HPDE6-E6E7 (cell line): ENCODE results near the gene SPOCK1.
A peak's percentile ranks its signal among the peaks of the same experiment; 100 is the strongest.
"Not testable (repeated sequence)": the region's sequence is repeated elsewhere in the genome, so short reads cannot be mapped to it uniquely, and the experiment has no call there.

Source experiments
- DNase-seq: peaks from one replicate; pipeline ENCODE4 v3.0.0; 2011; ENCODE audit warnings: missing footprints; ENCODE audit errors: extremely low spot score

The SPOCK1 gene

DNA sequence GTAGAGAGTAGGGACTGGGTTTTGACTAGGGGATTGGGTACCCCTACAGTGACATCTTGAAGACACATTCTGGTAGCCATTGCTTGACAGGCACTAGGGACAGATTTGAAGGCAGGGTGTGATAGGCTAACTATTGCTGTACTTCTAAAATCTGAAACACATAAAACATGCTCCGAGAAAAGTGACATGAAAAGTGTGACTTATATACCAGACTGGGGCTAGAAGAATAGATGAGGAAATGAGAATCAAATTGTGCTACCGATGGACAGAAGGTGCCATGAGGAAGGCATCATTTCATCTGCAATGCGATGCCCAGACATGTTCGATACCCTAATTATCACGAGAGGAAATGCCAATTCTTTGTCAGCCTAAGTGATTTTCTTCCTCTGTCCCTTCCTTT is 475.8 kb downstream of the SPOCK1 start:
- DNase-seq, result no peak

DNA sequence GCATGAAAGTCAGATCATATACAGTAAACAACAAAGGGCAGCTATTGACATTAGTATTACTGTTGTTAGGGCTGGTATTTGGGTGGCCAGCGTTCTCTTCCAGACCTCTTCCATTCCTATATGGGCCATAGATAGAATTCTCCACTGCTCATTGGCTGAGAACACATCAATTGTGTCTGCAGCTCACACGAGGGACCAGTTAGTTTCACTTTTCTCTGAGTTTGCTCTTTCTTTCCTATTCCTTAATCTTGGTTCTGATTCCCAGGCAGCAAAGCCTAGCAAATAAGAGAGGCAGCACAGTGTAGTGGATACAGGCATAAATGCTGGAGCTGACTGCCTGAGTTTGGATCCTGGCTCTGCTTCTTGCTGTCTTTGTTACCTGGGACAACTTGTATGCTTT is 476.4 kb downstream of the SPOCK1 start:
- DNase-seq, result no peak

DNA sequence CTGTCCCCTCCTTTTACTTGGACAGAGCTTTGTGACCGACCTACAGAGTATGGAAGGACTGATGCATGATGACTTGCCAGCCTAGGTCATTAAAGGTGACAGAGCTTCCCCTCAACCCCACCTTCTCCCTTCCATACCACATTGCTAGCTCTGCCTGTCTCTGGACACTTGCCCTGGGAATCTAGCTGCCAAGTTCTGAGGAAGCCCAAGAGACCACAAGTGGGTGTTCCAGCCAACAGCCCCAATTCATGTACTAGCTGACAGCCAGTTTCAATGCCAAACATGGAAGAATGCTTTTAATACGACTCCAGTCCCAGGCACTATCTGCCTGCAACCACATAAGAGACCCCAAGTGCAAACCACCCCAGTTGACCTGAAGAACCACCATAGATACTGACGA is 477.1 kb downstream of the SPOCK1 start:
- DNase-seq, result no peak

DNA sequence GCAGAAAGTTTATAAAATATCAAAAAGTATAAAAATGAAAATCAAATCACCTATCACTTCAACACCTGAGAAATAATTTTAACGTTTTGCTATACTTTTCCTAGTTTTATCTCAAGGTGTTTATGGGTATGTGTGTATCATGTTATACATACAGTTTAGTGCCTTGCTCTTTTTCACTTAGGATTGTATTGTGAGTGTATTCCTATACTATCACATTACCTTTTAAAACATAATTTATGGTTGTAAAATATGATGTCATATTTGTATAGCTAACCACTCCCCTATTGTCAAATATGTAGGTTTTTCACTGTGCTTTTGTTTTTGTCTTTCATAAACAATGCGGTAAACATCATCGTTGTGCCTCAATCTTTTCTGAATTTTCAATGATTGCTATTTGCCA is 479.9 kb downstream of the SPOCK1 start:
- no peak for DNase-seq

DNA sequence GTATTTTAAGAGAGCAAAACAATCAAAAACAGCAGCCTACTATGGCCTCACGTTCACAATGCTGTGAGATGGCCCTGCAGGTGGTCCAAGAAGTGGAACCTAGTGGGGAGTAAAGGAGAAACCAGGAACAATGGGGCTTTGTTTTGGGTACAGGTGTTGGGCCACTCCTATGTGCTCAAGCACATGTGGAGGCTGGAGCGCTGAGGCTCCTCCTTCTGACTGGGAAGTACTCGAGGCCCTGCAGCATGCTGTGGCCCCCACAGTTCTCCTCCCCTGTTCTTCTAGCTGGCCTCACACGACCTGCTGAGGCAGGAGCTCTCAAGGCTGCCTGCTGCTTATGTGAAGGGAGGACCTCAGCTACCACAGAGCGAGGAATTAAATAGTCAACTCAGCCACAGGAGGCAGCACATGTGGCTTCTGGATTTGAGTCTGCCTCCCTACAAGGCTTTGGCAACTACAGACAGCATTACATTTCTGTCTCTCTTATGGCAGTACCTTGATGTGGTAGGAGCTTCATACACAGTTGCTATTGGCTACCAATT is 482.3 kb downstream of the SPOCK1 start:
- DNase-seq, result no peak

DNA sequence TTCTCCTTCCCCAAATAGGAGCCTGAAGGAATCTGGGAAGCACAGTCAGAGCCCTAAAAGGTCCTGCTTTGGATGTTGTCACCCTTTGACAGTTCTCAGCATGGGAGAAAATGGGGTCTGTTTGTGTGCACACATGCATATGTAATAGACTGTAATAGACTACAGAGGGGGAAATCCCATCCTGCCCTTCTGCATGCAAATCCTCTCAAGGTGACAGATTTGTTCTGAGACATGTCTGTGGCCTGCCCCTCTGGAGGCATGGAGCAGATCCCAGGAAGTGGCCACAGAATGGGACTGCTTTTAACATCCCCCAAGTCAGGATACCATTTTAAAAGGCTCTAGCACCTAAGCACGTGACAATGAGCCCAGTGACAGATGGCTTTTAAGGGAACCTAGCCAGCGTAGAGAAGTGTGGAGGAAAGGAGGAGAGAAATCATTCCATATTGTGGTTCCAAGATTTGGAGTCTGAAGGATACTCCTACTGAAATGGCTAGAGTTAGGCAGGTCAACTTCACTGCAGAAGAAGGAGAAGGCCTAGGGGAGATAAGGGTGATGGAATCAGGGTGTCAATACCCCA is 483.5 kb downstream of the SPOCK1 start:
- no peak for DNase-seq

DNA sequence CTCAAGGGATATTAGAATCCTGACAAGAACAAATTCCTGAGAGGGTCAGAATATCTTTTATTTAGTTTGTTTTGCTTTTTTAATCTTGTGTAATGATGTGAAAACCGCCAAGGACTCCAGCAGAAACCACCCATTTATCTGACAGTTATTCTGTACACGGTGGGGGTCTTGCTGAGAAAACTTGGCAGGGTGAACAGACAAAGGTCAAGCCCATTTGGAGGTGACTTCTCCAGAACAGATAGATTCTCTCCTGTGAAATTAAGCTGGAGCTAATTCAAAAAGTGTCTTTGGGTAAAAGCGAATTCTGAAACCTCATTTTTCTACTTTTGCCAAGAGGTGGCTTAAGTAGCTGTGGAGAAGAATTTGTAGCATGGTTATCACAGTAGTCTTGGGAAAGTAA is 484.4 kb downstream of the SPOCK1 start:
- DNase-seq, result no peak

DNA sequence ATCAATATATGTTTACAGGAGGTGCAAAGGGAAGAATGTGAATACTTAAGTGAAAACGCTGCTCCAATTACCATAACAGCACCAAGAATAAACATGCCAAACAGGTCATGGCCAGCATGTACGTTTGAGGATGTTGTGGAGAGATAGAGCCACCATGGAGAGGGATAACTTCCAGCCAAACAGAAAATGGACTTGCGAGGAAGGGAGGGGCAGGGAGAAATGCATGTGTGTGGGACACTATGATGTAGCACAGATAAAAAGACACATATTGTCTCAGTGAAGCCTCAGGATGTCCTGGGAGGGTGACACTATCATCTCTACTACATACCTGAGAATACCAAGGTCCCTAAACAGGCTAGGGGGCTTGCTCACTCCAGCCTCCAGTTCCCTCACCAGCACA is 488.9 kb downstream of the SPOCK1 start:
- DNase-seq, result no peak

DNA sequence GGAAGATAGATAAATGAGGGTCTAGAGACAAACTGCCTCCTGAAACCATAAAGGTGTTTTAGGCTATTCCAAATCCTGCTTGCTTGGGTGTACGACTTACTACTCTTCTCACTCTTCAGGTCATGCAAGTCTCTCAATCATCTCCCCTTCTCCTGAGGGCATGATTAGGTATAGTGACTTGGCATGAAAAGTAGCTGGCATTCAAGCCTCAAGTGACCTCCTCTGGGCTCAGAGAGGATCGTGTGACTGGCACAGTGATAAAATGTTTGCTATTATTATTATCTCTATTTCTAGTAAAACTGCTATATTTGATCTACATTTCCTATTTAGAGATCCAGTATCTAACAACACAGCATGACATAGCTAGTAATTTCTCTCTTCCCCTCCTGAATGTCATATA is 494.8 kb downstream of the SPOCK1 start:
- no peak for DNase-seq

DNA sequence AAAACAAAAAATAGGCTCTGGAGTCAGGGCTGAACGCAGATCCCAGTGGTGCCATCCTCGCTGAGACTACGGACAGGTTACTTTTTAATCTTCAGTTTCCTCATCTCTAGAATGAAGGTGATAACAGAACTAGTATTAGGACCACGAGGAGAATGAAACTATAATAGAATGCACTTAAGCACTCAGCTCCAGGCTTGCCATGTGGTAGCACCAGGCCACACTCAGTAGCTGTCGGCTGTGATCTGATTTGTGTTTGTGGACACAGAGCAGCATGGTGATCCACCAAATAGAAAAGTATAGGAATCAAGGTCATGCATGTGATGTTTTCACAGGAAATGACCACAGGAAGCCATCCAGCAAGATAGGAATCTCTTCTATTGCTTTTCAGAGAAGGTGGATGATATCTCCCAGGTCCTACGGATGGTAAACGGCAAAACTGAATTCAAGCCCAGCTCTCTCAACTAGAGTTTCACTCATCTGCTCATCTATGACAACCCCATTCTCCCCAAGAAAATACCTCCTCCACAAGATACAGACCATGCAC is 498.0 kb downstream of the SPOCK1 start:
- no peak for DNase-seq

DNA sequence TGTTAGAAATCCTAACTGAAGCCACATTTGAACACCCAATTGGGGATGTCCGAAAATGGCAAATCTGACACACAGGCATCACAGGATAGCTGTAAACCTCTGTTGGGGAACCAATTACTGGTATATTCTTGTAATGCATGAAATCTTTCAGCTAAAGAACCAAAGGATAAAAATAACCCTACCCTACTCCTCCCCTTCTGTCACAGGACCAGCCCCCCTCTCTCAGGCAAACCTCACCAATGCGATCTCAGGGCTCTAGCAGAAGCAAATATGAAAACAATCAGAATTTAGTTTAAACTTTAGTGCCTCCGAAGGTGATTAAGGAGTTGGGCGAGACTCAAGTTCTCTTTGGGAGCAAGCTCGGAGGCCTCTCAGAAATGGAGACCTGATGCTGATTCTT is 499.3 kb downstream of the SPOCK1 start:
- no peak for DNase-seq

DNA sequence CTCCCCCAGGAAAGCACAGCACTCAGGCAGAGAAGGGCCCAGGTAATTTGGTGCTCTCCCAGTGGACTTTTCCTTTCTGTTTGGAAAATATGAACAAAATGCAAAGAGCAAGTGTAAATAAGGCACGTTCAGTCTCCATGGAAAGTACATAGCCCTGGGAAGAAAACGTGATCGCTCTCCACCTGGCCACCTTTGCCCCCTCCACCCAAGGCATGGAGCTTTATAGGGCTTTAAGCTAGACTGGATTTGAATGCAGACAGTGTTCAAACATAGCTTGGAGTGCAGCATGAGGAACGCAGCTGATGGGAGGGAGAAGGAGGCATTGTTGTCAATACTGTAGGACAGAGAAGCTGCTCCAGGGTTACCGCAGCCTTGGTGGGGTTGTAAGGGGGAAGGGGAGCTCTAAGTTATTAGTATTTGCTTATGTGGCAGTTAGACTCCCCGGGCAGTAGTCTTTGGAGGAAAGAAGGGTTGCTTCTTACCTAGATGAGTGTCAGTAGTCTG is 500.2 kb downstream of the SPOCK1 start:
- no peak for DNase-seq

DNA sequence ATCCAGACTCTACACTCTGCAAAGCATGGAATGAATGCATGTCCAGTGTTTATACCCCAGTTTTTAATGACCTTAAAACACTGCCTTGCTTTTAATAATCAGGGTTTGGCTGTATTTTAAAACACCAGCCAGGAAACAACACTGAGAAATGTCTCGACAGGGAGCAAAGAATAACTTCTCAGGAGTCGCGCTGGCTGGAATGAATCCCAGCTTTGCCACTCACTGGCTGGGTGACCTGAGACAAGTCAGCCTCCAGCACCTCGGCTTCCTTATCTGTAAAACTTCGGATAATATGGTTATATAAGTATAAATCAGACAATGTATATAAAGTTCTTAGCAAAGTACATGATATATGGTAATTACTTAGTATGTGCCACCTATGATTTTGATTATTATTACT is 505.0 kb downstream of the SPOCK1 start:
- no peak for DNase-seq

DNA sequence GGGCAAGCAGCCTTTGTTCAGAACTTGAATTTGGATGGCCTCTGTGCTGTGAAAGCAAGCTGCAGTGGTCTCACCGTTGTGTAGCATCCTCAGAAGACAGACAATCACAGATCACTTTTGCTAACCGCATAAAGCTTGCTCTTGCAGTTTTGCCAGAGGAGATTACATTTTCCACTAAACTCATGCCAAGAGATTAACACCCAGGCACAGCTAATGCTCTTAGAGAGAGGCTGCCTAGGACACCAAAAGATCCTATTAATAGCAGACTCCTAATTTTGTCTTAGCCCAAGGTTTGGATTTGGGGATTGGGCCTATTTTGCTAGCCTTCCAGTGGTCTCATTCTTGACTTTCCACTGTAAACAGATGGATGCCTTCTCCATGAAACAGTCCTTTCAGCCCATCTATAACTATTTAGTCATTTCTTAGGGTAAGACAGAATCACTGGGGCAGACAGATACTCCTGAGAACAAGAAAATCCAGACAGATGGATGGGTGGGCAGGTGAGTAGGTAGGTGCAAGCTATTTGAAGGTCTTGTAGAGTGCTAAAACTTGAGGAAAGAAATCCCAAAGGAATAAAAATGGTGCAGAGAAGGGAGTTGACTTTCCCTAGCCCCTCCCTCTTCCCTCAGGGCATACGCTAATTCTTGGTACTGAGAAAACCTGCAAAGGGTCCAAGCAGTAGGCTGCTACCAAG is 506.2 kb downstream of the SPOCK1 start:
- no peak for DNase-seq

DNA sequence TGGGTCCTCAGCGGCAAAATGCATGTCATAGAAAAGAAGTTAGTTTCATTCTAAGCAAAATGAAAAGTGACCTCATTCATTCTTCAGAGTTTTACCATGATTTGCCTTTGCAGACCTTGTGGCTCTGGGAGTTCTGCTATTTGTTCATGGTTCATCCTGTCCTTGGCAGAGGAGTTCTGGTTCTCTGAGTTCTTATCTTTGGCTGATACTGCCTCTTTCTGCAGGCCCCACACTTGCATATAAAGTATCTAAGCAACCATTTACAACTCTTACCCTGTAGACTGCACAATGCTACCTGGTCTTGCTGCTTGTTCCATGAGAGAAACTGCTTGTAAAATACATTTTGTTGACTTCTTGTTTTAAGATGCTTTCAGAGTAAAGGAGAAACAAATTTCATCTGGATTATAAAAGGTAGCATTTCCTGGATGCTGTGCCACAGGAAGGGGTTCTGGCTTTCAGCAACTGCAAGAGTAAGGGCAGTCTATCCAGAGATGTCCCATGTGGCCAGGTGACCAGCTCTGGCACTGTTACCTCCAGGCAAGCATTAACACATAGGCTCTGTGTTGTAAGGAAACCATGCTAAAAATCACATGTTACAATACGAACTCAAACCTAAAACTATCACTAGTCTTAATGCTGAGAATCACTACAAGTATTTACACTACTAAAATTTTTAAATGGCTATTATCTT is 513.2 kb downstream of the SPOCK1 start:
- DNase-seq, result no peak

DNA sequence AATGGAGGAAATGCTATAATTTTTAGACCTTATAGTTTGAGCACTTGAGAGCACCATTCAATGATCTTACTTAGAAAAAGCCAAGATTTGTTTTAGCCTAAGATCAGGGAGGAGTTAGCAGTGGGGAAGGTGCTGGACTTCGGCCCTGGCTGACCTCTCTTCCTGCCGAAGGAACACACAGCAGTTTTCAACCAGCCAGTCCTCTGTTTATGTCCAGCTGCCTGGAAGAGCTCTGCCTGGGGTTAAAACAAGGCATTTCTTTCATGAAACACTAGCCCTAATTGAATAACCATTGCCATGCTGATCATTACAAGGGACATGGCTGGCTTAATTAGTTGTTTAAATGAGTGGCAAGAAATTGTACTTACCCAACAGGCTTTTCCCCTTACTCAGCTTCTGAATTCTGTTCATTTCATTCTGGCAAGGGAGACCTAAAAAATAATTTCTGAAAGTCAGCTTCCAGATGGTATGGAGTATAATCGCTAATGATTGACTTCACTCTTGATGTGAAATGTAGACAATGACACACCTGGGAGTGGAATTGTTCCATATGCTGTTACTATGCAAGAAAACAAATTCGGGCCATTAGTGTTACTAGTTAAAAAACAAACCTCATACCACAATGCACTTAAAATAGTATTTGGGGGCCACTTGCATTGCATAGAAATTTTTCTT is 514.2 kb downstream of the SPOCK1 start:
- DNase-seq, result no peak

DNA sequence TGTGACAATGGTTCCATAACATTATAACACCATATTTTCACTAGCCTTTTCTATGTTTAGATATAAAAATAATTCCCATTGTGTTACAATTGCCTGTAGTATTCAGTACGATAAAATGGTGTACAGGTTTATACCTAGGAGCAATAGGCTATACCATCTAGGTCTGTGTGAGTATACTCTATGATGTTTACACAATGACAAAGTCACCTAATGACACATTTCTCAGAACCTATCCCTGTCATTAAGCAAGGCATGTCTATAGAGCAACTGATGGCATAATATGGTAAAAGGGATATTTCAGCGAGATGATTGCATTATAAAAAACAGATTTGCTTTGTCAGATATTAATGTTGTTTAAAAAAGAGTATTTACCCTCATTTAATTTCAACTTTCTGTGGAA is 517.2 kb downstream of the SPOCK1 start:
- DNase-seq, result no peak

DNA sequence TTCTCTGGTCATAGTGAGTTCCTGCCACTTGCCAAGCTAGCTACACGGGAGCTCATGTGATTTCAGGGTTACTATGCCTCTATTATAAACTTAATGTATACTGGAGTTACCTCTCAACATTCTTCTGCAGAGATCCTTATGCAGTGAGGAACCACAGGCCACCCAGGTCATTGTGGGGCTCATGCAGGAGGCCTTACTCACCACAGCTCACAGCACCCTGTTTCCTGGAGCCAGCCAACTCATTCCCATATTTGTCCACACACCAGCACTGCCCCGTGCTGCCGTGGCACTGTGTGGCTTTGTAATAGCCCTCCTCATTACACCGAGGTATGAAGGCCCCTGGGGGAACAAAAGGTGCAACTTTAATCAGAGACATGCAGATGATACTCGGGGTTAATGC is 520.0 kb downstream of the SPOCK1 start:
- DNase-seq, result no peak

DNA sequence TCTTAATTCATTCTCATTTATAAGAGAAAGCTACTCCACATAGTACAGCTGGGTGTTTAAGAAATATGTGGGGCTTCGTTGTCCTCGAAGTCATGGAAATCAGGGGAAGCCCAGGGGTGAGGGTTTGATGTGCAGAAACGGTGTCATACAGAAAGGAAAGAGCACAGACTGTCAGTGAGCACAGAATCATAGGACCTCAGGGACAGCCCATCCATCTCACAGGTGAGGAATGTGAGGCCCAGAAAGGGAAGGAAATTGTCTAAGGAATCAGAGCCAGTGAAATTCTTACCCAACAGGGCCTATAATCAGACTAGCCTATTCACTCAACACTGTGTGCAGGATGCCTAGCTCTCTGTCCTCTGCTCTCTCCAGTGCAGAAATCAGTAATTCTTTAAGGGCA is 535.6 kb downstream of the SPOCK1 start:
- no peak for DNase-seq

DNA sequence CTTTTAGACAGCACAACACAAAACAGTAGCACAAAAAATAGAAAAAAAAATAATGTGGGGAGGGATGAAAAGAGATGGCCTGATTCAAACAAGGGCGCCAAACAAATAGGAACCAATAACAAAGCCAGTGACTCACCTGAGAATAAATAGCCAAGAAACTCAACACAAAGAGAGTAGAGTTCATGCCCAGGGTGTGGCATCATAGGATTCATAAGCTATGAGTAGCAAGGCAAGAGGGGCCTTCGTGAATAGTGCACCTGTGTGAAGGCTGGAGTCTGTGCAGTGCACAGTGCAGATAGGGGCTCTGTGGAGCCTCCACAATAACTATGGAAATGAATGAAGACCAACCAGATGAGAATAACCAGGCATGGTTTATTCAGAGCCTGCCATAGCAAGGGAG is 541.7 kb downstream of the SPOCK1 start:
- peak; percentile 19 for DNase-seq

DNA sequence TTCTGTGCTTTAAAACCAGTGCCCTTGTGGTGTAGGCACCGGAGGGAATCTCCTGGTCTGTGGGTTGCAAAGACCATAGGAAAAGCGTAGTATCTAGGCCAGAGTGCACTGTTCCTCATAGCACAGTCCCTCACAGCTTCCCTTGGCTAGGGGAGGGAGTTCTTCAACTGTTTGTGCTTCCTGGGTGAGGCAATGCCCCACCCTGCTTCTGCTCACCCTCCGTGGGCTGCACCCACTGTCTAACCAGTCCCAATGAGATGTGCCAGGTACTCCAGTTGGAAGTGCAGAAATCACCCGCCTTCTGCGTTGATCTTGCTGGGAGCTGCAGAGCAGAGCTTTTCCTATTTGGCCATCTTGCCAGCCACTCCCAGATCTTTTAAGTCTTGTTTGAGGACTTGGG is 545.0 kb downstream of the SPOCK1 start:
- DNase-seq, result not testable (repeated sequence)
